Panc1 (cell line): Measurements from ENCODE around the gene FOXN1. TPM values are rescaled to one million over a fixed set of nuclear protein-coding genes. Genes with fewer than 3 reads are reported as not detected.

ENCODE experiments used
- ATAC-seq: fragments of 200-7000 bp; cut with Tn5 transposase; 2 replicates; pipeline ENCODE4 v1.9.1; 2020; ENCODE audit warnings: mild to moderate bottlenecking, moderate library complexity
- BruUV-seq: library from RNA; stranded (reverse); fragments of 400-500 nt; replicated peaks from 2 replicates; lab custom pipeline; 2021; lab: Mats Ljungman, UMichigan
- CTCF ChIA-PET: fragments of 300-600 bp; sonication (Branson Sonifier 250); formaldehyde crosslinking; loops from one replicate; lab custom pipeline; 2022; ENCODE audit warnings: antibody characterized with exemption; lab: Charles Lee
- POLR2A ChIA-PET: fragments of 300-600 bp; sonication (Branson Sonifier 250); formaldehyde crosslinking; loops from one replicate; lab custom pipeline; 2022; ENCODE audit warnings: antibody characterized with exemption; lab: Charles Lee
- DNase-seq: peaks from one replicate; pipeline ENCODE4 v3.0.0-alpha.2; 2010; ENCODE audit warnings: low read depth, low spot score
- H3K27ac ChIP-seq: 2 replicates; pipeline ENCODE4 v1.5.1; 2011; ENCODE audit warnings: mild to moderate bottlenecking, low read length, inconsistent platforms
- H3K27me3 ChIP-seq: fragments of 200-500 bp; sonication (Bioruptor generic); 2 replicates; pipeline ENCODE4 v1.6.0; 2014; ENCODE audit warnings: low read length, inconsistent platforms; ENCODE audit not compliant: control insufficient read depth, insufficient read depth
- H3K36me3 ChIP-seq: fragments of 200-500 bp; sonication (Bioruptor generic); 2 replicates; pipeline ENCODE4 v1.5.1; 2014; ENCODE audit warnings: inconsistent platforms, mild to moderate bottlenecking, low read length, moderate library complexity; ENCODE audit not compliant: control insufficient read depth, insufficient read depth
- H3K4me1 ChIP-seq: 2 replicates; pipeline ENCODE4 v1.5.1; 2011; ENCODE audit warnings: inconsistent platforms, mild to moderate bottlenecking, low read length, moderate library complexity; ENCODE audit not compliant: control insufficient read depth, insufficient read depth
- H3K4me3 ChIP-seq, 2 experiments: 2 replicates each; pipeline ENCODE4 v1.5.1; 2011 to 2012; ENCODE audit warnings: low read depth in 2 of 2, low read length in 2 of 2, mild to moderate bottlenecking in 2 of 2, inconsistent platforms in 1 of 2, moderate library complexity in 1 of 2
- H3K9me3 ChIP-seq: fragments of 200-500 bp; sonication (Bioruptor generic); 2 replicates; pipeline ENCODE4 v1.5.1; 2014; ENCODE audit warnings: low read depth, mild to moderate bottlenecking, inconsistent platforms, low read length, moderate library complexity; ENCODE audit not compliant: control insufficient read depth, insufficient read depth
- POLR2AphosphoS5 ChIP-seq: IDR thresholded peaks from 2 replicates; pipeline ENCODE4 v1.6.1; 2012; ENCODE audit warnings: mild to moderate bottlenecking, low read depth, low read length, moderate library complexity
- SIN3A ChIP-seq: IDR thresholded peaks from 2 replicates; pipeline ENCODE4 v1.6.1; 2012; ENCODE audit warnings: low read depth, mild to moderate bottlenecking, low read length, moderate library complexity, borderline replicate concordance; ENCODE audit not compliant: insufficient read depth
- in situ Hi-C: cut with HindIII; loops from 2 replicates; pipeline ENCODE4 v1.10.0; 2016; ENCODE audit warnings: low sequenced_read_pairs, low pct_unique_long_range_greater_than_20kb
- intact Hi-C: fragments of 100-400 bp; cut with micrococcal nuclease; formaldehyde crosslinking; loops from one replicate; pipeline ENCODE4 v1.10.0; 2022; ENCODE audit not compliant: unreplicated experiment
- total RNA-seq: library from RNA; stranded (reverse); gene quantifications from one replicate; pipeline ENCODE4 v1.2.1, GENCODE V29; 2021; ENCODE audit not compliant: unreplicated experiment
- TF ChIP-seq, protein P1 (sequence below): fragments of 450-650 bp; IDR thresholded peaks from 2 replicates; pipeline ENCODE4 v1.5.1; 2017; ENCODE audit warnings: mild to moderate bottlenecking
- TF ChIP-seq, protein P2 (sequence below), 2 experiments: IDR thresholded peaks; 2 replicates each; pipeline ENCODE4 v1.6.1; 2011 to 2012; ENCODE audit warnings: low read depth in 2 of 2, control low read depth in 1 of 2, low read length in 1 of 2, mild to moderate bottlenecking in 1 of 2, moderate library complexity in 1 of 2; ENCODE audit not compliant: insufficient read depth in 1 of 2

Gene FOXN1
- total RNA-seq, 1 experiment from 2014 or later: not detected

- DNase-seq (no peak), ATAC-seq (no peak)
- Histone ChIP-seq H3K4me1 (no peaks in the 10 kb centered on the region), H3K27ac (no peak overlapping the region), H3K27me3 (no peaks in the 10 kb centered on the region), H3K36me3 (no peaks in the 10 kb centered on the region), H3K9me3 (no peaks in the 10 kb centered on the region), H3K4me3 (no peak overlapping the region)
- POLR2A ChIA-PET: no interaction called here
- CTCF ChIA-PET: no interaction called here
- TF ChIP-seq, protein P1, sequence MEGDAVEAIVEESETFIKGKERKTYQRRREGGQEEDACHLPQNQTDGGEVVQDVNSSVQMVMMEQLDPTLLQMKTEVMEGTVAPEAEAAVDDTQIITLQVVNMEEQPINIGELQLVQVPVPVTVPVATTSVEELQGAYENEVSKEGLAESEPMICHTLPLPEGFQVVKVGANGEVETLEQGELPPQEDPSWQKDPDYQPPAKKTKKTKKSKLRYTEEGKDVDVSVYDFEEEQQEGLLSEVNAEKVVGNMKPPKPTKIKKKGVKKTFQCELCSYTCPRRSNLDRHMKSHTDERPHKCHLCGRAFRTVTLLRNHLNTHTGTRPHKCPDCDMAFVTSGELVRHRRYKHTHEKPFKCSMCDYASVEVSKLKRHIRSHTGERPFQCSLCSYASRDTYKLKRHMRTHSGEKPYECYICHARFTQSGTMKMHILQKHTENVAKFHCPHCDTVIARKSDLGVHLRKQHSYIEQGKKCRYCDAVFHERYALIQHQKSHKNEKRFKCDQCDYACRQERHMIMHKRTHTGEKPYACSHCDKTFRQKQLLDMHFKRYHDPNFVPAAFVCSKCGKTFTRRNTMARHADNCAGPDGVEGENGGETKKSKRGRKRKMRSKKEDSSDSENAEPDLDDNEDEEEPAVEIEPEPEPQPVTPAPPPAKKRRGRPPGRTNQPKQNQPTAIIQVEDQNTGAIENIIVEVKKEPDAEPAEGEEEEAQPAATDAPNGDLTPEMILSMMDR: no peak
- TF ChIP-seq, protein P2, sequence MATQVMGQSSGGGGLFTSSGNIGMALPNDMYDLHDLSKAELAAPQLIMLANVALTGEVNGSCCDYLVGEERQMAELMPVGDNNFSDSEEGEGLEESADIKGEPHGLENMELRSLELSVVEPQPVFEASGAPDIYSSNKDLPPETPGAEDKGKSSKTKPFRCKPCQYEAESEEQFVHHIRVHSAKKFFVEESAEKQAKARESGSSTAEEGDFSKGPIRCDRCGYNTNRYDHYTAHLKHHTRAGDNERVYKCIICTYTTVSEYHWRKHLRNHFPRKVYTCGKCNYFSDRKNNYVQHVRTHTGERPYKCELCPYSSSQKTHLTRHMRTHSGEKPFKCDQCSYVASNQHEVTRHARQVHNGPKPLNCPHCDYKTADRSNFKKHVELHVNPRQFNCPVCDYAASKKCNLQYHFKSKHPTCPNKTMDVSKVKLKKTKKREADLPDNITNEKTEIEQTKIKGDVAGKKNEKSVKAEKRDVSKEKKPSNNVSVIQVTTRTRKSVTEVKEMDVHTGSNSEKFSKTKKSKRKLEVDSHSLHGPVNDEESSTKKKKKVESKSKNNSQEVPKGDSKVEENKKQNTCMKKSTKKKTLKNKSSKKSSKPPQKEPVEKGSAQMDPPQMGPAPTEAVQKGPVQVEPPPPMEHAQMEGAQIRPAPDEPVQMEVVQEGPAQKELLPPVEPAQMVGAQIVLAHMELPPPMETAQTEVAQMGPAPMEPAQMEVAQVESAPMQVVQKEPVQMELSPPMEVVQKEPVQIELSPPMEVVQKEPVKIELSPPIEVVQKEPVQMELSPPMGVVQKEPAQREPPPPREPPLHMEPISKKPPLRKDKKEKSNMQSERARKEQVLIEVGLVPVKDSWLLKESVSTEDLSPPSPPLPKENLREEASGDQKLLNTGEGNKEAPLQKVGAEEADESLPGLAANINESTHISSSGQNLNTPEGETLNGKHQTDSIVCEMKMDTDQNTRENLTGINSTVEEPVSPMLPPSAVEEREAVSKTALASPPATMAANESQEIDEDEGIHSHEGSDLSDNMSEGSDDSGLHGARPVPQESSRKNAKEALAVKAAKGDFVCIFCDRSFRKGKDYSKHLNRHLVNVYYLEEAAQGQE (IDR thresholded peaks at IDR 0.05; ENCODE audit: insufficient read depth in 1 of 2, low read depth in 2 of 2, low read length in 1 of 2): no peak
- intact Hi-C loops: no loop called here
- in situ Hi-C loops: no loop called here
- no TSS peak for BruUV-seq
These were observed 39.0 kb downstream of the FOXN1 start for GRCh38 chr17:28545141-28545503.

- intact Hi-C loops: no loop called here
- in situ Hi-C loops: no loop called here
- DNase-seq: no peak
- Histone ChIP-seq H3K4me3 (no peak overlapping the region), H3K36me3 (no peaks in the 10 kb centered on the region), H3K27ac (no peak overlapping the region), H3K27me3 (no peaks in the 10 kb centered on the region), H3K4me1 (no peaks in the 10 kb centered on the region), H3K9me3 (no peaks in the 10 kb centered on the region)
- no peak for ATAC-seq
- BruUV-seq: no TSS peak
- CTCF ChIA-PET: interaction anchor here (0.7 kb wide), 1 partner anchor 9 kb away, joined by 5 read pairs; no protein-coding TSS in a partner anchor
- no peak for TF ChIP-seq POLR2AphosphoS5
- TF ChIP-seq, protein P1: no peak
- no peak for TF ChIP-seq SIN3A
- POLR2A ChIA-PET: no interaction called here
These were observed 39.8 kb downstream of the FOXN1 start for GRCh38 chr17:28545787-28546415.
